ENCODE data around the gene ADAMTS2.

ADAMTS2 gene

GRCh38 chr5:179147991-179148702, 197.1 kb downstream of the ADAMTS2 start:
- no peak for DNase-seq (ENCODE audit: low read depth in 1 of 2, low spot score in 1 of 2)

GRCh38 chr5:179146277-179146676, 199.0 kb downstream of the ADAMTS2 start:
- DNase-seq (ENCODE audit: low read depth in 1 of 2, low spot score in 1 of 2) = peak in 1 of 2 donors; percentile 21

- no peak for DNase-seq (ENCODE audit: low read depth in 1 of 2, low spot score in 1 of 2)
These were observed 201.8 kb downstream of the ADAMTS2 start for GRCh38 chr5:179143446-179143845.

DNA sequence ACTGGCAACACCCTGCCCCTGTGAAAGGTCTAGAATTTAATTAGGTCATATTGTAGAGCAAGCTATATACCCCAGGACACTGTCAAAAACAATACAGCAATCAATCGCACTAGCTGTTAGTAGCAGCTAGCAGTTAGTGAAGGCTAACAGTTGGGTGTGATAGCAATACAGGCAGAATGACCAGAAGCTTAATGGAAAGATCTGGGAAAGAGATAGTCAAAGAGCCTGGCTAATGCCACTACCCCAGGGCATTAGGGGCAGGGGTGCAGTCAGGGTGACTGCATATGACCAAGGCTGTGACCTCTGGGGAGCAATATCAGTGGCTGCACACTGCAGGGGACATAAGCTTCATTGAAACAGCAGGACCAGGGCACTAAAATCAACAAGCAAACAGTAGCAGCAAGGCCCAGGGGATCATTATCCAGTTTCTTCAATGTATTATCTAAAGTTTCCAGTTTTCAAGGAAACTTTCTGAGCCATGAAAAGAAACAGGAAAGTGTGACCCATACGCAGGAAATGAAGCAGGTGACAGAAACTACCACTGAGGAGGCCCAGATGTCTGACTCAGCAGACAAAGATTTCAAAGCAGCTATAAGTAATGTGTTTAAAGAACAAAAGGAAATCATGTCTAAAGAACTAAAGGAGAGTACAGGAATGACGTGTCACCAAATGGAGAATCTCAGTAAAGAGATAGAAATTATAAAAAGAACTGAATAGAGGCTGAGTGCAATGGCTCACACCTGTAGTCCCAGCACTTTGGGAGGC, 202.6 kb downstream of the ADAMTS2 start:
- no peak for DNase-seq (ENCODE audit: low read depth in 1 of 2, low spot score in 1 of 2)

DNA sequence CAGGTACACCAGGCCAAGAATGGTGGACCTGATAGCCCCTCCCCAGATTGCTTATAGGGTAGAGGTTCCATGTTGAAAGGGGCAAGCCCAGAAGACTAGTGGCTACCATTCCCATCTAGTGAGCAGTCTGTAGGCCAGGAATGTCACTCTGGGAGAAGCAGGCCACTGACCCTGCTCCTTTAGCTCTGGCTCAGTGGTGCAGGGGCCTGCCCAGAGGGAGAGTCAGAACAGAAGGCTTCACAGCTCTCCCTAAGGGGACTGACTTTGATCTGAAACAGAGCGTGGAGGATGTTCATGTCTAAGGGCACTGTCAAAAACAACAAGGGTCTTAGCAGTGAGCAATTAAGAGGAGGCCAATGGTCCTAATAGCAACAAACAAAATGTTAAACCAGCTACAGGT, 203.4 kb downstream of the ADAMTS2 start:
- no peak for DNase-seq (ENCODE audit: low read depth in 1 of 2, low spot score in 1 of 2)

- no peak for DNase-seq (ENCODE audit: low read depth in 1 of 2, low spot score in 1 of 2)
These were observed 205.0 kb downstream of the ADAMTS2 start for GRCh38 chr5:179140293-179140692.

DNA sequence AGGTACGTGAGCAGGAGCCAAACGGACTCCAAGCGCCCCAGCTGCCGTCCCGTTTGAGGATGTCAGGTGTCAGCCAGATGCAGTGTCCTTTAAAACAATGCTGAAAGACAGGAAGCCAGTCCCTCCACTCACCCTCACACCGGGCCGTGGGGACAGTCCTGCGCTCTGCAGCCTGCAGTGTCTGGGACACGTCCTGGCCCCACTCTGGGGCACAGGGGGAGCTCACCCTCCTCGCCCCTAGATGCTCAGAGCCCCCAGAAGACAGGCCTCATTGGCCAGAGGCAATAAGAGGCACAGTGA, 205.4 kb downstream of the ADAMTS2 start:
- DNase-seq (ENCODE audit: low read depth in 1 of 2, low spot score in 1 of 2) = no peak

DNA sequence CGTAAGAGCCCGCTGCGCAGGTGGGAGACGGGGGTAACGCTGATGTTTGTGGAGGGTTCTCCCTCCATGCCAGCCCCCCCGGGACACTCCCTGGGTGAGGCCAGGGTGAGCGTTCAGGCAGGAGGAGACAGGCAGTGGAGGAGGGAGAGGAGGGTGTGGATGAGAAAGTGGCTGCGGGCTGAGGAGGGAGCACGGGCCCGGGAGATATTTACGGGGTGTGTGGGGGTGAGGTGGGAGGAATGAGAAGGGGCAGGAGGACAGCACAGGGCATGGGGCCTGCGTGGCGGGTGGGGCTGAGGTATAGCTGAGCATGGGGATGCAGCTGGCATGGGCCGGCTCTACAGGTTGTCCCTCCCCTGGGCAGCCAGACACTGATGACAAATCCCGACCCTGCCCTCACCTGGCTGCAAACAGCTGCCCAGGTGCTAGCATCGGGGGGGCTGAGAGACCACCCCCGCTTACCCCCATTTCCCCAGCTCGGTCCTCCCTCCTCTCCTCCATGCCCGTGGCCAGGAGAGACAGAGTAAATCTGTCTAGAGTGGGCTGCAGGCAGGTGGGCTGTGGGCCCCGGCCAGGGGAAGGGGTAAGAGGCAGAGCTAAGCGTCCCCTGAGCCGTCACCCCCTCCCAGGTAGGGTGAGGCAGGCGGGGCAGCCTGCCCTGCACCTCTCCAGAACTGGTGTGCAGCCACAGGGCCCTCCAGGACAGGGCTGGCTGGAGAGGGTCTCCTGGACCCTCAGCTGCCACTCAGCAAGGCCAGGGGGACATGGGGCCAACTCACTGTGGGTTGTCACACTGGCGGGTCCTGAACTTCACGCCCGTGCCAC, 205.9 kb downstream of the ADAMTS2 start:
- DNase-seq (ENCODE audit: low read depth in 1 of 2, low spot score in 1 of 2) = no peak

DNA sequence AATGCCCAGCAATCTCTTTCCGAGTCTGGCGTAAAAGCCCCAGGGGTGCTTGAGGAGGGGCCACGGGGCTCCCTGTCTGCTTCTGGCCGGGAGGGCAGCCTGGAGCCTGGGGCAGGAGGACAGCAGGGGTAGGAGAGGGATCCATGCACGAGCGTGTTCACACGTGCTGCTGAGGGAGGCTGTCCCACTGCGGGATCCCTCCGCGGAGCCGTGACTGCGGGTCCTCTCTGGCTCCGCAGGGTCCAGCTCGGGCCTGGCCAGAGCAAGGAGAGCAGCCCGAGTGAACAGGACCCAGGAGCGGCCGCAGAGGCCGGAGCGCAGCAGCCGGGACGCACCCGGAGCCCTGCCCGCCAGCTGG, 206.7 kb downstream of the ADAMTS2 start:
- DNase-seq (ENCODE audit: low read depth in 1 of 2, low spot score in 1 of 2) = no peak

DNA sequence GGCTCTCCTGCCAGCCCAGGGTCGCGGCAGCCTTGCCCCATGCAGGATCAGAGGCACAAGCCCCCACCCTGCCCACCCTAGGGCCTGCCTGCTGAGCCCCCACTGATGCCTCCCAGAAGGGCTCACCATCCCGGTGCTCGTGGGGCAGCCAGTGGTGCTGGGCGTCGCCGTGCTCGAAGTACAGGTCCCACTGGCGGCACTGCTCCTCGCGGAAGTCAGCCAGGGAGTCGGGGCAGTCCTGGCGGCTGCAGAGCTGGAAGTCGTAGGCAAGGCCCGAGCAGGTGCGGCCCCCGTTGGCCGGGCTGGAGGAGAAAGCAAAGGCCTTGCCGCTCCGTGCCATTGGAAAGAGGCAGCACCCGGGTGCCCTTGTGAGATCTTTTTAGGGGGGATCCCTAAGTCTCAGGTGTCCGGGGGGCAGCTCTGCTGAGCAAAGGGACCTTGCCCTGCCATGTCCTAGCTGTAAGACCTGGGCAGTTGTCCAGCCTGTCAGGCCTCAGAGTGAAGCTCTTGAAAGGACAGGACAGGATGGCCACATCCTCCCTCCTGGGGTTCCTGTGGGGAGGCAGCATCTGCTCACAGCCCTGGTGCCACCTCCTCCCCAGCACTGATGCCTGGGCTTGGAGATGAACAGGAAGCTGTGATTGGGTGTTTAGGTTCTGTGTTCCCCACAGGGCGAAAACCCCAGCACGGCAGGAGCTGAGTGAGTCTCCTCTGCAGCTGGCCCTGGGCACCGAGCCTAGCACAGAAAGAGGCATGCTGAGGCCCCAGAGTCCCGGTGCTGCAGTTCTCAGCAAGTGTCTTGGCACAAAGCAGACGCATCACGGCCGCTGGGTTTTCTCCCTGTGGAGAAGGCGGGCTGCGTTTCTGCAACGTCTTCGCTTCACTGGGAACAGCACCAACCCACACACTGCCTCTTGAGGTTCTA, 207.4 kb downstream of the ADAMTS2 start:
- no peak for DNase-seq (ENCODE audit: low read depth in 1 of 2, low spot score in 1 of 2)

DNA sequence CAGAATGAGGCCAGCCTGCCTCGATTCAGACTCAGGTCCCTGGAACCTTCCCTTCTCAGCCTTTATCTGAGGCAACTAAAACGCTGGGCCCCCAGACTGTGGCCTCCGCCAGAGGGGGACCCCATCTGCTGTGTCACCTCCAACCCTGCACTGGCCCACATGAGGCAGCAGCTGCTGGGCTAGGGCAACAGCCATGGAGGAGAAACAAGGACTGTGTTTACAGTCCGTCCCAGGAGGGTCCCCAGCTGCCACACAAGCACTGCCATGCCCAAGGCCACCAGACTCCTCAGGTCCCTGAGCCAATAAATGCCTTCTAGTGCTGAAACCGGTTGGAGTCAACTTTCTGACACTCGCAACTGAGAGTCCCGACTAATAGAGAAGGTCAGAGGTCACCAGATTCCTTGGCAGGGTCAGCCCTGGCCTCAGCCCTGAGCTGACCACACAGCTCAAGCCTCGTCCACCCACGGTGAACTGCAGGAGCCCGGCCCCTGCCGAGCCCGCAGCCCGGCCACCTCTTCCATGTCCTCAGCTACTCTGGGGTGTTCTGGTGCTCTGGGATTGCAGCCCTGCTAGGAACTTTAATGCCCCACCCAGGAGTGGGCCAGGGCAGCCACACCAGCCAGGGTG, 208.1 kb downstream of the ADAMTS2 start:
- DNase-seq (ENCODE audit: low read depth in 1 of 2, low spot score in 1 of 2) = no peak

GRCh38 chr5:179135441-179136215, 209.6 kb downstream of the ADAMTS2 start:
- no peak for DNase-seq (ENCODE audit: low read depth in 1 of 2, low spot score in 1 of 2)

- DNase-seq (ENCODE audit: low read depth in 1 of 2, low spot score in 1 of 2) = no peak
These were observed 210.3 kb downstream of the ADAMTS2 start for GRCh38 chr5:179135006-179135405.

DNA sequence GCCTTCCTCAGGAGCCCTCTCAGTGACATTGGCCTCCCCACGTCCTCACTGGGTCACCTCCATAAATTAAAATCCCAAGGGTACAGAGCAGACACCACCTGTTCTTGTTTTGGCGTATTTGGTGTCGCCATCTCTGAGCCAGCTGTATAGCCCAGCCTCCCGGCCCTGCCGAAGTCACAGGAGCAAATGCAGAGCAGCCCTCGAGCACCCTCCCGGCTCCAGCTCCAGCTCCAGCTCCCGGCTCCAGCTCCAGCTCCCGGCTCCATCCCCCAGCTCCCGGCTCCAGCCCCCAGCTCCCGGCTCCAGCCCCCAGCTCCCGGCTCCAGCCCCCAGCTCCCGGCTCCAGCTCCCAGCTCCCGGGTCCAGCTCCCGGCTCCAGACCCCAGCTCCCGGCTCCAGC, 210.8 kb downstream of the ADAMTS2 start:
- no peak for DNase-seq (ENCODE audit: low read depth in 1 of 2, low spot score in 1 of 2)

DNA sequence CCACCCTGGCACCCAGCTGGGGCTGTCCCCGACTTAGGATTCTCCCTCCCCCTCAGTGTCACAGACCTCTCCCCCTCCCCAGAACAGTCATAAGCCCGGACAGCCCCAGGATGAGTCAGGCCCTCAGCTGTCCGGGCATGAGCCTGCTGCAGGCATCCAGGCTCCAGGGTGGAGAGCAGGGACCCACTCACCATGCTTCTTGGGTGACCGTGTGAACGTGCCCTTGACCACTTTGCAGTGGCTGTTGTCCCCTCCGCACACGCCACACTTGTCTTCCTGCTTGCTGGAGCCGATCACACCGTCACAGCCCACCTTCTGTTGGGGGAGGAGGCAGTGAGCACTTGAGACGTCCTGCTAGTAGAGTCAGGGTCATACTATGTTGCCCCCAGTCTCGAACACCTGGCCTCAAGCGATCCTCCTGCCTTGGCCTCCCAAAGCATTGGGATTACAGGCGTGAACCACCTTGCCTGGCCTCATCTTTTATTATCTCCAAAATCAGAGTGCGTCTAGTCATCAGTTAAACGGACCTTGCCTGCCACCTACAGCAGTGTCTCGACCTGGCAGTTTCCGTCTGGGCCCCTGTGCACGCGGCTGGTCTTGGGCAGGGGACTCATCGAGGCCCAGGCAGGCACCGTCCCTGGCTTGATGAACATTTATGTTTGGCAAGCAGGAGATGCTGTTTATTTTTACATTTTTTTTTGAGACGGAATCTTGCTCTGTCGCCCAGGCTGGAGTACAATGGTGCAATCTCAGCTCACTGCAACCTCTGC, 212.5 kb downstream of the ADAMTS2 start:
- no peak for DNase-seq (ENCODE audit: low read depth in 1 of 2, low spot score in 1 of 2)

GRCh38 chr5:179131886-179132585, 213.2 kb downstream of the ADAMTS2 start:
- no peak for DNase-seq (ENCODE audit: low read depth in 1 of 2, low spot score in 1 of 2)

DNA sequence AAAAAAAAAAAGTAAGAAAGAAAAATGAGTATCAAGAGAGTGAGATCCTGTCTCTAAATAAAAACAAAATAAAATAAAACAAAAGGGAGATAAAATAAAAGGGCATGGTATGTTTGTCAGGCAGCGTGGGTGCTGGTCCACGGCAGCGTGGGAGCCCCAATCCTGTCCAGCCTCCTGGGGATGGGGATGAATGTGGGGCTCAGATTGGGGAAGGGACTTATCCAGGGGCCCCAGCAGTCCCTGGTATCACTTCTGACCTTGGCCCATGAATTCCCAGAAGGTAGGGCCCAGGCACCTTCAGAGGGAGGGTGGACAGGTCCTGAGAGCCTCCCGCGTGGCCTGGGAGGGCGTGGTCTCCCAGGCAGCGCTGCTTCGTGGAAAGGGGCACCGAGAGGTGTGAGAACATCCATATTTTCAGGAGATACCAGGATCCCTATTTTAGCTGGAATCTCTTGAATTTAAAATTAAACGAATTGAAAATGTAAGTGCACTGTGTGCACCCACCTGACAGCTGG, 213.9 kb downstream of the ADAMTS2 start:
- no peak for DNase-seq (ENCODE audit: low read depth in 1 of 2, low spot score in 1 of 2)

DNA sequence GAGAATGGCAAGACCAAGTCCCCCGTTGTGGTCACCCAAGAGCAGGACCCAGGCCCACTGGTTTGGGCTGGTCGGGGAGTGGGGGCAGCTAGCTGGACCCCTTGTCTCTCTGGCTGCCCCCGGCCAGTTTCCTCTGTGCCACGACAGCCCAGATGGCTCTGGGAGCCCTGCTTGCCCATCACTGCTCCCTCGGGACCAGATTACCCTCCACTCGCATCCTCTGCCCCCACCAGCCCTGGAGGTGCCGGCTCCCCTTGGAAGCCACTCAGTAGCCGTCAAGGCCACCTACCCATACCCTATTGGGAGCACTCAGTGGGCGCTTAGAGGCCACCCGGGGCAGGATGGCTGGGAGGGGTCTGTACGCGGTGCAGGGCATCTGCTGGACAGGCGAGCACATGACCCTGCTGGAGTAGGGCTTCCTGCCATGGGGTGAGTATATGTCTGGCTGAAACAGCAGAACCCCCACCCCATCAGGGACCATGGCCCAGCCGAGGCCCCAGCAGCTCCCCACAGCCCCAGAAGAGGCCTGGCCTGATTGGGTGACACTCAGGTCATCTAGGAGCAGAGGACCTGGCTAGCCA, 215.1 kb downstream of the ADAMTS2 start:
- DNase-seq (ENCODE audit: low read depth in 1 of 2, low spot score in 1 of 2) = no peak

Measured in stimulated activated CD4-positive, alpha-beta T cell treated with anti-CD3 and anti-CD28 coated beads, Interleukin-15, amount 100 ng/mL, for 1 hour (primary cell).